Smooth muscle cell (in vitro differentiated cells): ENCODE measurements around the gene AGPAT1. TPM values are rescaled to one million over a fixed set of nuclear protein-coding genes. Genes with fewer than 3 reads are reported as not detected.

ENCODE experiments used
- DNase-seq: peaks from one replicate; lab custom pipeline; 2025; ENCODE audit not compliant: unreplicated experiment; lab: John Stamatoyannopoulos, UW
- H2AFZ ChIP-seq: fragments of 200-600 bp; sonication (generic); 2 replicates; pipeline ENCODE4 v1.6.0; 2016; ENCODE audit warnings: antibody characterized with exemption, low read depth, mild to moderate bottlenecking
- H3F3A ChIP-seq: fragments of 200-600 bp; sonication (generic); 2 replicates; pipeline ENCODE4 v1.6.0; 2017; ENCODE audit warnings: antibody characterized with exemption, low read depth
- H3K27ac ChIP-seq: fragments of 200-600 bp; sonication (generic); 2 replicates; pipeline ENCODE4 v1.5.1; 2016; ENCODE audit warnings: low read depth, mild to moderate bottlenecking
- H3K27me3 ChIP-seq: fragments of 200-600 bp; sonication (generic); 2 replicates; pipeline ENCODE4 v1.6.1; 2016; ENCODE audit warnings: low read depth, mild to moderate bottlenecking
- H3K36me3 ChIP-seq: fragments of 200-600 bp; sonication (generic); 2 replicates; pipeline ENCODE4 v1.5.1; 2016; ENCODE audit warnings: low read depth
- H3K4me1 ChIP-seq: fragments of 200-600 bp; sonication (generic); 2 replicates; pipeline ENCODE4 v1.5.1; 2016; ENCODE audit warnings: low read depth
- H3K4me2 ChIP-seq: fragments of 200-600 bp; sonication (generic); 2 replicates; pipeline ENCODE4 v1.6.0; 2016; ENCODE audit warnings: mild to moderate bottlenecking
- H3K4me3 ChIP-seq: fragments of 200-600 bp; sonication (generic); 2 replicates; pipeline ENCODE4 v1.5.1; 2016; ENCODE audit warnings: mild to moderate bottlenecking
- H3K79me2 ChIP-seq: fragments of 200-600 bp; sonication (generic); 2 replicates; pipeline ENCODE4 v1.6.0; 2016; ENCODE audit warnings: low read depth, mild to moderate bottlenecking
- H3K9ac ChIP-seq: fragments of 200-600 bp; sonication (generic); 2 replicates; pipeline ENCODE4 v1.6.0; 2016; ENCODE audit warnings: low read depth
- H3K9me3 ChIP-seq: fragments of 200-600 bp; sonication (generic); replicated peaks from 2 replicates; pipeline ENCODE4 v1.5.1; 2016; ENCODE audit warnings: low read depth
- H4K20me1 ChIP-seq: fragments of 200-600 bp; sonication (generic); 2 replicates; pipeline ENCODE4 v1.6.0; 2016; ENCODE audit warnings: low read depth
- CTCF ChIP-seq: fragments of 200-600 bp; sonication (generic); IDR thresholded peaks from 2 replicates; pipeline ENCODE4 v1.5.1; 2017; ENCODE audit warnings: borderline replicate concordance, mild to moderate bottlenecking, antibody characterized with exemption; ENCODE audit not compliant: insufficient read depth, poor library complexity, severe bottlenecking
- WGBS: methylation state at CpG from one replicate; pipeline ENCODE4 v1.1.7; 2016; ENCODE audit warnings: low lambda C conversion rate; 5-methylcytosine and 5-hydroxymethylcytosine counted together
- polyA plus RNA-seq: library from polyadenylated mRNA; unstranded; fragments of >200 nt; fragmentation: Nextera tagmentation; extraction: Ambion mirVana; gene quantifications from 2 replicates; pipeline ENCODE4 v1.2.1, GENCODE V29; 2016
- total RNA-seq: library from RNA; depleted of rRNA; stranded (reverse); fragments of >200 nt; gene quantifications from 2 replicates; pipeline ENCODE4 v1.2.3, GENCODE V29; 2014

The AGPAT1 gene
- total RNA-seq: 60.5 and 71.1 TPM in 2 replicates
- polyA plus RNA-seq: 51.8 and 52.4 TPM in 2 replicates

GRCh38 chr6:32175711-32176475 is at the start of gene AGPAT1:
Gene AGPAT1, minus strand, starts transcription at chr6:32176084. Its CDS starts 4,588 bp downstream, at chr6:32171496.
- peak within 1 kb of the TSS; percentile 91 for H3K4me3 ChIP-seq
- peak; percentile 74 for DNase-seq
- peak within 1 kb of the TSS; percentile 95 for H3K9ac ChIP-seq
- H2AFZ ChIP-seq: peak within 1 kb of the TSS; percentile 85
- H4K20me1 ChIP-seq: no peaks in the 10 kb centered on the region
- 3% methylated on average over 11 of the region's 27 CpGs for WGBS
- H3K27ac ChIP-seq: peak within 1 kb of the TSS; percentile 95
- peaks cover 52% of the 10 kb centered on the region for H3K79me2 ChIP-seq
- H3K4me1 ChIP-seq: peaks cover 15% of the 10 kb centered on the region
- no peaks in the 10 kb centered on the region for H3K27me3 ChIP-seq
- H3K4me2 ChIP-seq: peak within 1 kb of the TSS; percentile 94
- no peaks in the 10 kb centered on the region for H3K9me3 ChIP-seq
- peaks cover 9% of the 10 kb centered on the region for H3F3A ChIP-seq
- TF ChIP-seq CTCF: no peak
- H3K36me3 ChIP-seq: no peaks in the 10 kb centered on the region

- H3K79me2 ChIP-seq: no peaks in the 10 kb centered on the region
- H3K4me3 ChIP-seq: no peak overlapping the region
- no peaks in the 10 kb centered on the region for H4K20me1 ChIP-seq
- WGBS: 91% methylated on average over 2 of the region's 2 CpGs
- no peak overlapping the region for H2AFZ ChIP-seq
- H3K9me3 ChIP-seq: no peaks in the 10 kb centered on the region
- H3F3A ChIP-seq: no peaks in the 10 kb centered on the region
- no peak overlapping the region for H3K4me2 ChIP-seq
- no peak for DNase-seq
- peaks cover 3% of the 10 kb centered on the region for H3K27me3 ChIP-seq
- no peak overlapping the region for H3K27ac ChIP-seq
- TF ChIP-seq CTCF: no peak
- H3K36me3 ChIP-seq: no peaks in the 10 kb centered on the region
- H3K9ac ChIP-seq: no peak overlapping the region
- no peaks in the 10 kb centered on the region for H3K4me1 ChIP-seq
These were observed 48.8 kb upstream of the AGPAT1 start for GRCh38 chr6:32224696-32225095.

- 71% methylated on average over 20 of the region's 20 CpGs for WGBS
- no peak within 1 kb of the TSS for H3K27ac ChIP-seq
- no peak for TF ChIP-seq CTCF
- no peaks in the 10 kb centered on the region for H4K20me1 ChIP-seq
- no peaks in the 10 kb centered on the region for H3K9me3 ChIP-seq
- peaks cover 3% of the 10 kb centered on the region for H3K27me3 ChIP-seq
- H3K4me3 ChIP-seq: no peak within 1 kb of the TSS
- H3K9ac ChIP-seq: no peak within 1 kb of the TSS
- H3K4me1 ChIP-seq: no peaks in the 10 kb centered on the region
- no peaks in the 10 kb centered on the region for H3F3A ChIP-seq
- H3K4me2 ChIP-seq: no peak within 1 kb of the TSS
- no peaks in the 10 kb centered on the region for H3K79me2 ChIP-seq
- H2AFZ ChIP-seq: no peak within 1 kb of the TSS
- no peak for DNase-seq
- H3K36me3 ChIP-seq: no peaks in the 10 kb centered on the region
These were observed 47.7 kb upstream of the AGPAT1 start, which contains the start of gene NOTCH4 for GRCh38 chr6:32223258-32224235. Gene NOTCH4, minus strand, starts transcription at chr6:32224067. Its CDS starts 139 bp downstream, at chr6:32223928.
